GM20431 (cell line): ENCODE measurements around the gene INTS11.

ENCODE experiments used
- in situ Hi-C: fragments of 300-500 bp; cut with MseI, MboI; formaldehyde crosslinking; loops from one replicate; pipeline ENCODE4 v1.15.0; 2020; ENCODE audit warnings: low sequenced_read_pairs; ENCODE audit not compliant: unreplicated experiment

Gene INTS11

DNA sequence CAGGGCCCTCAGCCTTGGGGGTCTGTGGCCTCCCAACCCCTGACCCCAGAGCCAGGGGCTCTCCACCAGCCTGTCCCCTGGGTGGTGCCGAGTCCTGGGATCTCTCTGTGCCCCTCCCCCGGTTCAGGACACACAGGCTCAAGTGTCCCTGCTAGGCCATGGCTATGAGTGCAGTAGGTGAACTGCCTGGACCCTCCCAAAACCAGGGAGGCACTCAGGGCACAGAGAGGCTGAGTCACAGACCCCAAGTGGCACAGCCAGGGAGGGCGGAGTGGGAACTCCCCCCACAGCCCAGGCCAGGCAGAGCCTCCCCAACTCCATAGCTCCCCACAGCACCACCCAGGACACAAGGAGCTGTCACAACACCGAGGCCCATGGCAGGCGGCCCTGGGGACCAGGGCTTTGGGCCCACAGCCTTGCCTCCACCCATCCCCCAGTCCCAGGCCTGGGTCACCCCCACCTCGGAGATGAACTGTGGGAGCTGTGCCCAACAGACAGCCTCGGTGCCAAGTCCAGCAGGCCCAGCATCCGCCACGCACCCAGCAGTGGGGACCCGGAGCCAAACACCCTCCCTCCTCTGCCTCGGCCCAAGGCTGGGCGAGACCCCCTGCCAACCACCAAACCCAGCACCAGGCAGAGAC lies 21.5 kb upstream of the INTS11 start:
- in situ Hi-C loops = no loop called here

GRCh38 chr1:1345384-1345783 lies 20.9 kb upstream of the INTS11 start:
- in situ Hi-C loops = no loop called here

DNA sequence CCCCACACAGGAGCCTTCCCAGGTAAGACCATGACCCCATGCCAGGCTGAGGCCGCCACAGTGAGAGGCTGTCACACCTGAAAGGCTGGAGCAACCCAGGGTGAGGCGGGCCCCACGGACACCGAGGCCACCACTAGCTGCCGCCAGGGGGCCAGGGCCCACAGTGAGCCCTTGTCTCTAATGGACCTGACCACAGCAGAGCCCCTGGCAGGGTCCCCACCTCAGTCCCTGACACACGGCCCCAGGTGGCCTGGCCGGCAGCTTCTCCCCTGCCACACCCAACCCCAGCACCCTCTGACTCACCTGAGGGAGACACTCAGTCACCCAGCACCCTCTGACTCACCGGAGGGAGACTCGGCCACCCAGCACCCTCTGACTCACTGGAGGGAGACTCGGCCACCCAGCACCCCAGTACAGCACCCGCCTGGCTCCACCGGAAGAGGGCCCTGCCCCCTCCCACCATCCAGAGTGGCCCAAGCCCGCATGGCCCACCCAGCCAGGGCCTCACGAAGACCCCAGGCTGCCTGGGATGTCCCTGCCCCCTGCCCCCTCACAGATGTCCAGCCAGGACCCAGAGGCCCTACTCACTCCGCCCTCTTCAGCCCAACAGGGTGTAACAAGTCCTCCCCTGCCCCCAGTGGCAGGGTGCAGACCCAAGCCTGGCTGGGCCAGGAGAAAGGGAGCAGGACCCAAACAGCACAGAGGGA lies 20.3 kb upstream of the INTS11 start:
- in situ Hi-C loops = no loop called here

- in situ Hi-C loops = no loop called here
Measured at GRCh38 chr1:1343811-1344421, 19.5 kb upstream of the INTS11 start.

DNA sequence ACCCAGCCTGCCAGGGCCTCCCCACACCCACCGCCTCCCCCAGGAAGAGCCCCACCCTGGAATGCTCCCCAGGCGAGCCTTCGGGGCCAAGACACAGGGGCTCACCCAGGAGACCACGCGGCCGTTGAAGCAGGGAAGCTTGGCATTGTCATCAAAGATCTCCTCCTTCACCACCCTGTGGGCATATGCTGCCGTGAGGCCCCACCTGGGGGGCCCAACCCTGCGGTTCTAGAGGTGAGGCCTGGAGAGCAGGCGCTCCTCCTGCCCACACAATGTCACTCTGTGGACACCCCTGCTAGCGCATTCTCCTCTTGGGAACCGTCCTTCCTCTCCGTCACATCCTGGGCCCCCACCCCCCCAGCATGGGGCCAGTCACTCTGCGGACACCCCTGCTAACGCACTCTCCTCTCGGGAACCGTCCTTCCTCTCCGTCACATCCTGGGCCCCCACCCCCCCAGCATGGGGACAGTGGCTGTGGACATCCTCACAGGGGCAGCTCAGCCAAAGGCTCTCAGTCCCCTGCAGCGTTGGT lies 18.2 kb upstream of the INTS11 start:
- in situ Hi-C loops = no loop called here

- in situ Hi-C loops = no loop called here
Measured at GRCh38 chr1:1342061-1342562, 17.7 kb upstream of the INTS11 start.

- in situ Hi-C loops = no loop called here
Measured at GRCh38 chr1:1341549-1342021, 17.1 kb upstream of the INTS11 start.

DNA sequence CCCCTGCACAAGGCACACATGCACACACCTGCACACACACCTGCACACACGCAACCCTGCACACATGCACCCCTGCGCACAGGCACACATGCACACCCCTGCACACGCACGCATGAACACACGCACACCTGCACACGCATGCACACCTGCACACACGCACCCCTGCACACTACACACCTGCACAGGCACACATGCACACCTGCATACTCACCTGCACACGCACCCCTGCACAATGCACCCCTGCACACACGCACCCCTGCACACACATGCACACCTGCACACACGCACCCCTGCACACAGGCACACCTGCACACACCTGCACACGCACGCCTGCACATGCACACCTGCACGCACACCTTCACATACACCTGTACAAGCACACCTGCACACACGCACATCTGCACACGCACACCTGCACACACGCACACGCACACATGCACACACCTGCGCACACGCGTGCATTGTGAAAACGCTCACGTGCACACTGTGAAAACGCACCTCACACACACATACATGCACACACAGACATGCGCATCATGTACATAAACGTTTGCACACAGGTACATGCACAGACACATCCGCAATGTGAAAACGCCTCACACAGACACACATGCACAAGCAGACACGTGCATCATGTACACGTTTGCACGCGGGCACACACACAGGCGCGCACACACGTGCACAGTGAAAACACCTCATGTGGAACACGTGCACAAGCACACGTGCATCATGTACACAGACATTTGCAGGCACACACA lies 16.5 kb upstream of the INTS11 start:
- in situ Hi-C loops = no loop called here

DNA sequence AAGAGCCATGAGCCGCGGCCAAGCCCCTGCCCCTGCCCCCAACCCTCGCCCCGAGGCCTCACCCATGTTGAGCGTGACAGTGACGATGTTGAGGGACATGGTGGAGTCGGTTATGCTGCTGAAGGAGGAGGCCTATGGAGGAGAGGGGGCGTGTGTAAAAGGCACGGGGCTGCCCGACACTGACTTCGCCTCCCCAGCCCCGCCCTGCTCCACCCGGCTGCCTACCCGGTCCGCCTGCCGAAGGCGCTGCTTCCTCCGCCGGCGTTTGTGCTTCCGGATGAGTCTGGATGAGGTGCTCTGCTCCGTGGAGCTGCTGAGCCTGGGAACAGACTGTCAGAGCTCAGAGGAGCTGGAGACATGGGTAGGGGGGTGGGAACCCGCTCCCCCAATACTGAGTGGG lies 15.7 kb upstream of the INTS11 start:
- in situ Hi-C loops = no loop called here

GRCh38 chr1:1338278-1338677 lies 13.8 kb upstream of the INTS11 start:
- in situ Hi-C loops = no loop called here

DNA sequence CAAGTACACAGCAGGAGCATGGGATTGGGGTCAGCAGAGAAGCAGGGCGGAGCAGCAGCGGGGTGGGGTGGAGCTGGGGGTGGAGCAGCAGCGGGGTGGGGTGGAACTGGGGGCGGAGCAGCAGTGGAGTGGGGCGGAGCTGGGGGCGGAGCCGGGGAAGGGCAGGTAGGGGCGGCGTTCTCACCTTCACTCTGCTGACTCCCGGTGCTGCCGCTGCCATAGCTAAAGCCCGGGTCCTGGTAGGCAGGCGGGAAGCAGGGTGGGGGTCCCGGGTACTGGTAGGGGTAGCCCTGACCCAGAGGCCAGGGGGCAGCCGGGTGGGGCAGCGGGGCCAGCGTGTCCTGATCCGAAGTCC lies 13.3 kb upstream of the INTS11 start:
- in situ Hi-C loops = no loop called here

DNA sequence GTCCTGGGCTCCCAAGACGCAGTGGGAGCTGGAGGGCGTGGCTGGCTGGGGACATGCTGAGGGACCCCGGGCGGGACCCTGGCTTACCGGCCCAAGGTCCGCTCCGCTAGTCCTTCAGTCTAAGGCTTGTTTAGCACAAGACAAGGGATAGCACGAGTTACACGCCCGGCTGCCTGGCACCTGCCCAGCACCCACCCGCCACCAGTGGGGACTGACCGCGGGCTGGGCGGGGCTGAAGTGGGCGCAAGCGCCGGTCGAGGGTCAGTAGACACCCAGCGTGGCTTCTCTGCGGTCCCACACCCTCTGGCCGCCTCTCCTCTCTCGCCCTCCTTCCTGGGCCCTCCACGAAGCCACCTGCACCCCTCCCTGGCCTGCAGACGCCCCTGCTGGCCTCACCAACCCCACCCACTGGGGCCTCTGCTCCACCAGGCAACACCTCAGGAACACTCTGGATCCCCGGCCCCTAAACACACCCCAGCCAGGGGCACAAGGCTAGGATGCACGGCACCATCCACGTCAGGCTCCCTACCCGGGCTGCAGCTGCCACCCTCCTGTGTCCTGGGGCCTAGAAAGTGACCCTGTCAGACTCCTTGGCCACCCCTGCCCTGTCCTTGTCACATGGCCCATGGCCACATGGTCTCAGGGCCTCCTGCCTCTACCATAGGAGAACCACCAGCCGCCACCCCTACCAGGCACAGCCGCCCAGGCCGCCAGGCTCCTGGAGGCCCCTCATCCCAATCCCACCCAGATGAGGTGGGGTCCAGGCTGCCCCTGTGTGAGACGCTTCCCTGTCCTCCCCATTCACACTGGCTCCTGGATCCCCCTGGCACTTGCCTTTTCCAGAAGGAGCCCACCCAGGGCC lies 12.7 kb upstream of the INTS11 start:
- in situ Hi-C loops = no loop called here

- in situ Hi-C loops = no loop called here
Measured at GRCh38 chr1:1336446-1336845, 12.0 kb upstream of the INTS11 start.

GRCh38 chr1:1335792-1336248 lies 11.4 kb upstream of the INTS11 start:
- in situ Hi-C loops = no loop called here

- in situ Hi-C loops = no loop called here
Measured at GRCh38 chr1:1335283-1335682, 10.8 kb upstream of the INTS11 start.

DNA sequence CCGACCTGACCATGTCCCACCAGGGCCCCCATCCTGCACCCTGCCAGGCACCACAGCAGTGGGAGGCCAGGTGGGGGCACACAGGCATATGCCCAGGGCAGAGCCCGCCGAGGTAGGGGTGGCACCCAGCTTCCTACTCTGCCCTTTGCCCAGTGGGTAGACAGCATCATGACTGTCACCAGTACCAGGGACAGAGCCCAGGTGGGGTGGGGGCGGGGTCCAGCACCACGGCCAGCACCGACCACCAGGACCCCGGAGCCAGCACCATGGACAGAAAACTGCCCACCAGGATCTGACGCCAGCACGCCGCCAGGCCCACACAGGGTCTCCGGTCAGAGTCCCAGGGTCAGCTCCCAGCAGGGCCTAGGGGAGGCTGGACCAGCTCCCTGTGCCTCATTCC lies 10.4 kb upstream of the INTS11 start:
- in situ Hi-C loops = no loop called here

GRCh38 chr1:1333551-1334241 lies 9.2 kb upstream of the INTS11 start:
- in situ Hi-C loops = no loop called here

- in situ Hi-C loops = no loop called here
Measured at GRCh38 chr1:1332774-1333480, 8.5 kb upstream of the INTS11 start.
